ENCODE results near the gene SAPCD2.
"Not testable (repeated sequence)": the region's sequence is repeated elsewhere in the genome, so short reads cannot be mapped to it uniquely, and the experiment has no call there.

The SAPCD2 gene

GRCh38 chr9:137033481-137033880, 36.9 kb downstream of the SAPCD2 start:
- DNase-seq (ENCODE audit: low read depth in 1 of 2, low spot score in 1 of 2), result not testable (repeated sequence)

- DNase-seq (ENCODE audit: low read depth in 1 of 2, low spot score in 1 of 2), result no peak
Observed at GRCh38 chr9:137032858-137033257, 37.5 kb downstream of the SAPCD2 start.

- no peak for DNase-seq (ENCODE audit: low read depth in 1 of 2, low spot score in 1 of 2)
Observed at GRCh38 chr9:137031904-137032640, 38.3 kb downstream of the SAPCD2 start, which contains the start of gene FUT7. FUT7 (minus strand) TSS chr9:137032088; CDS start chr9:137031991, 97 bp downstream.

GRCh38 chr9:137030538-137031527, 39.5 kb downstream of the SAPCD2 start:
- DNase-seq (ENCODE audit: low read depth in 1 of 2, low spot score in 1 of 2), result no peak

GRCh38 chr9:137030006-137030405, 40.4 kb downstream of the SAPCD2 start:
- DNase-seq (ENCODE audit: low read depth in 1 of 2, low spot score in 1 of 2), result no peak

GRCh38 chr9:137029058-137029936, 41.1 kb downstream of the SAPCD2 start:
- peak; percentile 43 to 65 for DNase-seq (ENCODE audit: low read depth in 1 of 2, low spot score in 1 of 2)

- peak; percentile 54 to 59 for DNase-seq (ENCODE audit: low read depth in 1 of 2, low spot score in 1 of 2)
Observed at GRCh38 chr9:137028263-137029057, 41.9 kb downstream of the SAPCD2 start.

GRCh38 chr9:137027369-137028262, 42.7 kb downstream of the SAPCD2 start, which contains the start of gene ABCA2:
ABCA2 (minus strand) TSS chr9:137028237; CDS start chr9:137028140, 97 bp downstream.
- no peak for DNase-seq (ENCODE audit: low read depth in 1 of 2, low spot score in 1 of 2)

GRCh38 chr9:137026828-137027227, 43.5 kb downstream of the SAPCD2 start:
- no peak for DNase-seq (ENCODE audit: low read depth in 1 of 2, low spot score in 1 of 2)

GRCh38 chr9:137026384-137026783, 44.0 kb downstream of the SAPCD2 start:
- no peak for DNase-seq (ENCODE audit: low read depth in 1 of 2, low spot score in 1 of 2)

GRCh38 chr9:137025517-137025966, 44.8 kb downstream of the SAPCD2 start:
- no peak for DNase-seq (ENCODE audit: low read depth in 1 of 2, low spot score in 1 of 2)

GRCh38 chr9:137023583-137023991, 46.8 kb downstream of the SAPCD2 start:
- no peak for DNase-seq (ENCODE audit: low read depth in 1 of 2, low spot score in 1 of 2)

- no peak for DNase-seq (ENCODE audit: low read depth in 1 of 2, low spot score in 1 of 2)
Observed at GRCh38 chr9:137023157-137023556, 47.2 kb downstream of the SAPCD2 start.

- no peak for DNase-seq (ENCODE audit: low read depth in 1 of 2, low spot score in 1 of 2)
Observed at GRCh38 chr9:137022662-137023008, 47.7 kb downstream of the SAPCD2 start.

- peak; percentile 31 to 64 for DNase-seq (ENCODE audit: low read depth in 1 of 2, low spot score in 1 of 2)
Observed at GRCh38 chr9:137021979-137022661, 48.2 kb downstream of the SAPCD2 start.

GRCh38 chr9:137021568-137021978, 48.8 kb downstream of the SAPCD2 start:
- no peak for DNase-seq (ENCODE audit: low read depth in 1 of 2, low spot score in 1 of 2)

- DNase-seq (ENCODE audit: low read depth in 1 of 2, low spot score in 1 of 2), result no peak
Observed at GRCh38 chr9:137020771-137021567, 49.4 kb downstream of the SAPCD2 start.
